ENCODE results near the gene BTG1. TPM values are rescaled to one million over a fixed set of nuclear protein-coding genes. Genes with fewer than 3 reads are reported as not detected.
A peak's percentile ranks its signal among the peaks of the same experiment; 100 is the strongest.

BTG1 gene
- polyA plus RNA-seq, 3 donors: 189 to 242 (median 192) TPM

DNA sequence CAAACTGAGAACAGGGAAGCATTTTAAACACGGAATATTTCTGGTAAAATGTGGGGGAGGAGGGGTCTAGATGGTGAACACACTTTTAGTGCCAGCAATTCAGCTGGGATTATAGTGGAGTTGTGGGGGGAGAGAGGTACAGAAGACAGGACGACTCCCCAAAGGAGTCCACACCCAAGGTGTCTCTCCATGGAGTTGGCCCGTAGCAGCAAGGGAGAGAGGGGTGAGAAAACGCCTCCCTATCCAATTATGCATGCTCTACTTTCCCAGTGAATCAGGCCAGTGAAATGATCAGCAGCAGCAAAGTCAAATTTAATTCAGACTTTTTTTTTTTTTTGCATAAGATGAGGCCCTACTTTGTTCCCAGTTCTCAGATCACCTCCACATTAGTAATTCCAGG lies 38.6 kb downstream of the BTG1 start:
- no peak overlapping the region for H3K4me3 Mint-ChIP-seq
- peaks cover 13 to 16% of the 10 kb centered on the region in 2 donors for H3K36me3 Mint-ChIP-seq
- Histone ChIP-seq H2AFZ (ENCODE audit: insufficient read depth, low read depth, low read length, poor library complexity, severe bottlenecking) (no peak overlapping the region), H3K9me3 (replicated peaks in 1 of 2; ENCODE audit: control insufficient read depth in 1 of 2, insufficient read depth in 1 of 2, low read length in 2 of 2) (no peaks in the 10 kb centered on the region), H3K27ac (ENCODE audit: low read depth in 1 of 2, low read length in 2 of 2) (no peak overlapping the region), H3K36me3 (replicated peaks in 1 of 2; ENCODE audit: control insufficient read depth in 1 of 2, insufficient read depth in 2 of 2, low read length in 2 of 2) (no peaks in the 10 kb centered on the region), H3K79me2 (ENCODE audit: insufficient read depth, low read length) (peaks cover 50% of the 10 kb centered on the region), H3K4me3 (replicated peaks in 1 of 3; ENCODE audit: low read depth in 2 of 3, low read length in 3 of 3) (no peak overlapping the region), H4K20me1 (ENCODE audit: insufficient read depth, low read length) (no peaks in the 10 kb centered on the region), H3K9ac (ENCODE audit: insufficient read depth, low read length, poor library complexity, severe bottlenecking) (no peak overlapping the region), H3K4me1 (ENCODE audit: control insufficient read depth in 1 of 2, insufficient read depth in 2 of 2, low read length in 2 of 2) (peaks cover 57 to 62% of the 10 kb centered on the region in 2 donors), H3K27me3 (ENCODE audit: control insufficient read depth in 2 of 2, insufficient read depth in 2 of 2, low read length in 2 of 2) (no peaks in the 10 kb centered on the region), H3K4me2 (replicated peaks; ENCODE audit: extremely low read depth, low read length, poor library complexity, severe bottlenecking) (no peak overlapping the region)
- no peaks in the 10 kb centered on the region for H3K27me3 Mint-ChIP-seq (ENCODE audit: low read depth in 3 of 3)
- no peak for DNase-seq
- TF ChIP-seq, protein P1, sequence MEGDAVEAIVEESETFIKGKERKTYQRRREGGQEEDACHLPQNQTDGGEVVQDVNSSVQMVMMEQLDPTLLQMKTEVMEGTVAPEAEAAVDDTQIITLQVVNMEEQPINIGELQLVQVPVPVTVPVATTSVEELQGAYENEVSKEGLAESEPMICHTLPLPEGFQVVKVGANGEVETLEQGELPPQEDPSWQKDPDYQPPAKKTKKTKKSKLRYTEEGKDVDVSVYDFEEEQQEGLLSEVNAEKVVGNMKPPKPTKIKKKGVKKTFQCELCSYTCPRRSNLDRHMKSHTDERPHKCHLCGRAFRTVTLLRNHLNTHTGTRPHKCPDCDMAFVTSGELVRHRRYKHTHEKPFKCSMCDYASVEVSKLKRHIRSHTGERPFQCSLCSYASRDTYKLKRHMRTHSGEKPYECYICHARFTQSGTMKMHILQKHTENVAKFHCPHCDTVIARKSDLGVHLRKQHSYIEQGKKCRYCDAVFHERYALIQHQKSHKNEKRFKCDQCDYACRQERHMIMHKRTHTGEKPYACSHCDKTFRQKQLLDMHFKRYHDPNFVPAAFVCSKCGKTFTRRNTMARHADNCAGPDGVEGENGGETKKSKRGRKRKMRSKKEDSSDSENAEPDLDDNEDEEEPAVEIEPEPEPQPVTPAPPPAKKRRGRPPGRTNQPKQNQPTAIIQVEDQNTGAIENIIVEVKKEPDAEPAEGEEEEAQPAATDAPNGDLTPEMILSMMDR (IDR thresholded peaks at IDR 0.05): no peak
- WGBS (ENCODE audit: insufficient coverage): no CpG with 5 or more reads among the region's 4 CpGs
- peaks cover 64% of the 10 kb centered on the region for H3K4me1 Mint-ChIP-seq
- intact Hi-C loops (cut with micrococcal nuclease): no loop called here
- H3K9me3 Mint-ChIP-seq: peaks cover 0 to 2% (median 0%) of the 10 kb centered on the region in 7 donors
- H3K27ac Mint-ChIP-seq: peak overlapping the region in 1 of 7 donors; percentile 17

DNA sequence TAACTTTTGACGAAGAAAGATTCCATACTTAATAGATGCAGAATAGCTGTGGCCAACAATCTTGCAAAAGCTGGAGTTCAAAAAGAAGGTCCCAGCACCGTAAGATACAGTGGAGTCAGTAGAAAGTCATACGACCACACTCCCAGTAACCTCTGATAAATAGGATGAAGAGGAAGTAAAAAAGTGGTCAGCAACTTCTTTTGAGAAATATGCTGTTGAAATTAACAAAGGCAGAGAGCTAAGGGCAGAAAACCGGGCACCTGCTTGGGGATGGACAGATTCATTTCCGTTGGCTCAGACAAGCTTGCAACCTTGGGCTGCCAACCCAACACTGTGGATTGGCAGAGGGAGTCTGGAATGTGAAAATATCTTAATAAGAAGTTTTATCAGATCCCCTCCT lies 40.0 kb downstream of the BTG1 start:
- H3K9me3 Mint-ChIP-seq: peaks cover 0 to 3% (median 2%) of the 10 kb centered on the region in 7 donors
- H3K4me3 Mint-ChIP-seq: peak overlapping the region in 1 of 2 donors; percentile 36
- no peaks in the 10 kb centered on the region for H3K36me3 ChIP-seq (replicated peaks in 1 of 2; ENCODE audit: control insufficient read depth in 1 of 2, insufficient read depth in 2 of 2, low read length in 2 of 2)
- peaks cover 11 to 16% of the 10 kb centered on the region in 2 donors for H3K36me3 Mint-ChIP-seq
- no peaks in the 10 kb centered on the region for H3K27me3 Mint-ChIP-seq (ENCODE audit: low read depth in 3 of 3)
- intact Hi-C loops (cut with micrococcal nuclease): no loop called here
- no peak overlapping the region for H2AFZ ChIP-seq (ENCODE audit: insufficient read depth, low read depth, low read length, poor library complexity, severe bottlenecking)
- H4K20me1 ChIP-seq (ENCODE audit: insufficient read depth, low read length): no peaks in the 10 kb centered on the region
- H3K9ac ChIP-seq (ENCODE audit: insufficient read depth, low read length, poor library complexity, severe bottlenecking): no peak overlapping the region
- peak overlapping the region in 1 of 3 experiments; percentile 32 for H3K4me3 ChIP-seq (replicated peaks in 1 of 3; ENCODE audit: low read depth in 2 of 3, low read length in 3 of 3)
- H3K4me1 ChIP-seq (ENCODE audit: control insufficient read depth in 1 of 2, insufficient read depth in 2 of 2, low read length in 2 of 2): peaks cover 50 to 56% of the 10 kb centered on the region in 2 donors
- H3K27ac Mint-ChIP-seq: peak overlapping the region; percentile 13 to 82 (median 60)
- H3K79me2 ChIP-seq (ENCODE audit: insufficient read depth, low read length): peaks cover 41% of the 10 kb centered on the region
- TF ChIP-seq, protein P1 (IDR thresholded peaks at IDR 0.05): no peak
- peak overlapping the region; percentile 52 for H3K4me2 ChIP-seq (replicated peaks; ENCODE audit: extremely low read depth, low read length, poor library complexity, severe bottlenecking)
- peak overlapping the region in 1 of 2 donors; percentile 69 for H3K27ac ChIP-seq (ENCODE audit: low read depth in 1 of 2, low read length in 2 of 2)
- H3K9me3 ChIP-seq (replicated peaks in 1 of 2; ENCODE audit: control insufficient read depth in 1 of 2, insufficient read depth in 1 of 2, low read length in 2 of 2): no peaks in the 10 kb centered on the region
- H3K4me1 Mint-ChIP-seq: peaks cover 56% of the 10 kb centered on the region
- 0% methylated on average over 1 of the region's 5 CpGs for WGBS (ENCODE audit: insufficient coverage)
- peak; percentile 33 to 54 (median 42) for DNase-seq
- no peaks in the 10 kb centered on the region for H3K27me3 ChIP-seq (ENCODE audit: control insufficient read depth in 2 of 2, insufficient read depth in 2 of 2, low read length in 2 of 2)

All from CD14-positive monocyte (primary cell).